PC-9 (cell line): Measurements from ENCODE around the gene PRM2. TPM values are rescaled to one million over a fixed set of nuclear protein-coding genes. Genes with fewer than 3 reads are reported as not detected.

Experiments used
- BruUV-seq: library from RNA; stranded (reverse); fragments of 400-500 nt; replicated peaks from 2 replicates; lab custom pipeline; 2021; lab: Mats Ljungman, UMichigan
- CTCF ChIA-PET: fragments of 300-600 bp; sonication (Branson Sonifier 250); formaldehyde crosslinking; loops from one replicate; lab custom pipeline; 2022; ENCODE audit warnings: antibody characterized with exemption; lab: Charles Lee
- POLR2A ChIA-PET: fragments of 300-600 bp; sonication (Branson Sonifier 250); formaldehyde crosslinking; loops from one replicate; lab custom pipeline; 2022; ENCODE audit warnings: antibody characterized with exemption; ENCODE audit not compliant: unreplicated experiment; lab: Charles Lee
- DNase-seq, 2 experiments: peaks; one replicate each; pipeline versions ENCODE4 v3.0.0 to v3.0.0-alpha.2; 2015 to 2022; ENCODE audit warnings: mixed read lengths in 1 of 2
- H2AFZ ChIP-seq: fragments of 200-600 bp; sonication (generic); 2 replicates; pipeline ENCODE4 v1.8.1; 2017; ENCODE audit warnings: antibody characterized with exemption
- H3F3A ChIP-seq: fragments of 200-600 bp; sonication (generic); 2 replicates; pipeline ENCODE4 v1.8.1; 2017; ENCODE audit warnings: antibody characterized with exemption, mild to moderate bottlenecking, low read depth; ENCODE audit not compliant: insufficient read depth
- H3K27ac ChIP-seq: fragments of 200-600 bp; sonication (generic); 2 replicates; pipeline ENCODE4 v1.6.1; 2016; ENCODE audit warnings: mixed run types
- H3K27me3 ChIP-seq: fragments of 200-600 bp; sonication (generic); 2 replicates; pipeline ENCODE4 v1.6.1; 2016; ENCODE audit warnings: low read depth, mixed run types; ENCODE audit not compliant: insufficient read depth
- H3K36me3 ChIP-seq: fragments of 200-600 bp; sonication (generic); 2 replicates; pipeline ENCODE4 v1.6.1; 2016; ENCODE audit warnings: low read depth, mixed run types
- H3K4me1 ChIP-seq: fragments of 200-600 bp; sonication (generic); replicated peaks from 2 replicates; pipeline ENCODE4 v1.6.1; 2016; ENCODE audit warnings: mixed run types; ENCODE audit not compliant: insufficient read depth
- H3K4me2 ChIP-seq: fragments of 200-600 bp; sonication (generic); 2 replicates; pipeline ENCODE4 v1.6.1; 2017; ENCODE audit warnings: mixed run types
- H3K4me3 ChIP-seq: fragments of 200-600 bp; sonication (generic); 2 replicates; pipeline ENCODE4 v1.6.1; 2016; ENCODE audit warnings: mixed run types
- H3K79me2 ChIP-seq: fragments of 200-600 bp; sonication (generic); 2 replicates; pipeline ENCODE4 v1.6.1; 2017; ENCODE audit warnings: low read depth, mixed run types
- H3K9me2 ChIP-seq: fragments of 200-600 bp; sonication (generic); 2 replicates; pipeline ENCODE4 v1.8.1; 2017; ENCODE audit warnings: mild to moderate bottlenecking; ENCODE audit not compliant: insufficient read depth
- H3K9me3 ChIP-seq: fragments of 200-600 bp; sonication (generic); 2 replicates; pipeline ENCODE4 v1.8.1; 2016; ENCODE audit warnings: low read depth; ENCODE audit not compliant: insufficient read depth
- H4K20me1 ChIP-seq: fragments of 200-600 bp; sonication (generic); 2 replicates; pipeline ENCODE4 v1.8.1; 2017; ENCODE audit not compliant: insufficient read depth
- EZH2 ChIP-seq: fragments of 200-600 bp; sonication (generic); IDR thresholded peaks from 2 replicates; pipeline ENCODE4 v1.8.0; 2017; ENCODE audit warnings: antibody characterized with exemption, low read depth
- intact Hi-C: fragments of 100-400 bp; cut with micrococcal nuclease; formaldehyde crosslinking; loops from one replicate; pipeline ENCODE4 v1.10.0; 2022; ENCODE audit not compliant: unreplicated experiment
- total RNA-seq: library from RNA; stranded (reverse); gene quantifications from 2 replicates; pipeline ENCODE4 v1.2.3, GENCODE V29; 2021
- TF ChIP-seq, protein P1 (sequence below): fragments of 200-600 bp; sonication (generic); conservative IDR thresholded peaks from 2 replicates; pipeline ENCODE4 v1.6.1; 2017; ENCODE audit warnings: mixed run types, antibody characterized with exemption, mild to moderate bottlenecking, moderate library complexity

The PRM2 gene
- total RNA-seq, 1 experiment from 2014 or later = not detected

DNA sequence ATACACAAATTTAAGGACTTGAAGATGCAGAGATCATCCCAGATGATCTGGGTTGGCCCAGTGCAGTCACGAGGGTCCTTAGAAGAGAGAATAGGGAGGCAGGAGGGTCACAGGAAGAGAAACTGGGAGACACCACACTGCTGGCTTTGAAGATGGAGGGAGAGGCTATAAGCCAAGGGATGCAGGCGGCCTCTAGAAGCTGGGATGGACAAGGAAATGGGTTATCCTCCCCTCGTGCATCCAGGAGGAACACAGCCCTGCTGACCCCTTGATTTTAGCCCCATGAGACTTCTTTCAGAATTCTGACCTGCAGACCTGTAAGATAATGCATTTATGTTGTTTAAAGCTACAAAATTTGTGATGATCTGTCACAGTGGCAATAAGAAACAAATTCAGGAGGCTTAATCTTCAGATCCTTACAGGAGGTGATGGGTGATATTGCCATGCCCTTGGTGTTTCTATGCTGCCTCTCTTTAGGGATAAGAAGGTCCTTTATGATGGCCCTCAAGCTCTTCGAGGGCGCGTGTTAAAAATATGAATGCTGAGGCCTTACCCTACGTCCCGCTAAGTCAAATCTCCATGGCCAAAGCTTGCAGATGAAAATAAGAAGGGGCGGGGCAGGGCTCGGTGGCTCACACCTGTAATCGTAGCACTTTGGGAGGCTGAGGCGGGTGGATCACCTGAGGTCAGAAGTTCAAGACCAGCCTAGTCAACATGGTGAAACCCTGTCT is 1.5 kb upstream of the PRM2 start:
- BruUV-seq = no TSS peak
- Histone ChIP-seq H3K79me2 (no peaks in the 10 kb centered on the region), H3F3A (no peaks in the 10 kb centered on the region), H3K27me3 (no peaks in the 10 kb centered on the region), H3K27ac (no peak overlapping the region), H2AFZ (no peak overlapping the region), H3K9me3 (no peaks in the 10 kb centered on the region), H4K20me1 (no peaks in the 10 kb centered on the region), H3K4me1 (no peaks in the 10 kb centered on the region), H3K4me3 (no peak overlapping the region), H3K9me2 (no peaks in the 10 kb centered on the region), H3K36me3 (no peaks in the 10 kb centered on the region), H3K4me2 (no peak overlapping the region)
- ChIA-PET CTCF (no interaction called here), POLR2A (no interaction called here)
- TF ChIP-seq EZH2 = no peak
- TF ChIP-seq, protein P1, sequence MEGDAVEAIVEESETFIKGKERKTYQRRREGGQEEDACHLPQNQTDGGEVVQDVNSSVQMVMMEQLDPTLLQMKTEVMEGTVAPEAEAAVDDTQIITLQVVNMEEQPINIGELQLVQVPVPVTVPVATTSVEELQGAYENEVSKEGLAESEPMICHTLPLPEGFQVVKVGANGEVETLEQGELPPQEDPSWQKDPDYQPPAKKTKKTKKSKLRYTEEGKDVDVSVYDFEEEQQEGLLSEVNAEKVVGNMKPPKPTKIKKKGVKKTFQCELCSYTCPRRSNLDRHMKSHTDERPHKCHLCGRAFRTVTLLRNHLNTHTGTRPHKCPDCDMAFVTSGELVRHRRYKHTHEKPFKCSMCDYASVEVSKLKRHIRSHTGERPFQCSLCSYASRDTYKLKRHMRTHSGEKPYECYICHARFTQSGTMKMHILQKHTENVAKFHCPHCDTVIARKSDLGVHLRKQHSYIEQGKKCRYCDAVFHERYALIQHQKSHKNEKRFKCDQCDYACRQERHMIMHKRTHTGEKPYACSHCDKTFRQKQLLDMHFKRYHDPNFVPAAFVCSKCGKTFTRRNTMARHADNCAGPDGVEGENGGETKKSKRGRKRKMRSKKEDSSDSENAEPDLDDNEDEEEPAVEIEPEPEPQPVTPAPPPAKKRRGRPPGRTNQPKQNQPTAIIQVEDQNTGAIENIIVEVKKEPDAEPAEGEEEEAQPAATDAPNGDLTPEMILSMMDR = no peak
- intact Hi-C loops = no loop called here
- DNase-seq = no peak

DNA sequence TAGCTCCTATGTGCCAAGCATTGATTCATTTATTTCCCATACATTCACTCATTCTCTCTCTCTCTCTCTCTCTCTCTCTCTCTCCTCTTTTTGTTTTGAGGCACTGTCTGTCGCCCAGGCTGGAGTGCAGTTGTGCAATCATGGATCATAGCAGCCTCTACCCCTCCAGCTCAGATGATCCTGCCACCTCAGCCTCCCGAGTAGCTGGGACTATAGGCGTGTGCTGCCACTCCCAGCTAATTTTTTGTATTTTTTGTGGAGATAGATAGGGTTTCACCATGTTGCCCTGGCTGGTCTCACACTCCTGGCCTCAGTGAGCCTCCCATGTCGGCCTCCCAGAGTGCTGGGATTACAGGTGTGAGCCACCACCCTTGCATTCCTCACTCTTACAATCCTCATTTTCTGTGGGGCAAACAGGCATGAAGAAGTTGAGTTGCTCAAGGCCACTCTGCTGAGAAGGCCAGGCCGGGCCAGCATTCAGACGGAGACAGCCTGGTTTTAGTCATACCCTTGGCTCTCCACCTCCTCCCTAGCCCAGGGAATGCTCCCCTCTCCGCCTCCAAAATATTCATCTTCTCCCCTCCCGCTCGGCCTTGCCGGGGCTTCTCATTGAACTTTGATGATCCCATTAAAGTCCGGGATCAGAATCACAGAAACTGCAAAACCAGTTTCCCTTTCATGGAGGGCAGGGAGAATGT is 765 bp upstream of the PRM2 start:
- H3K4me2 ChIP-seq = no peak overlapping the region
- CTCF ChIA-PET = no interaction called here

DNA sequence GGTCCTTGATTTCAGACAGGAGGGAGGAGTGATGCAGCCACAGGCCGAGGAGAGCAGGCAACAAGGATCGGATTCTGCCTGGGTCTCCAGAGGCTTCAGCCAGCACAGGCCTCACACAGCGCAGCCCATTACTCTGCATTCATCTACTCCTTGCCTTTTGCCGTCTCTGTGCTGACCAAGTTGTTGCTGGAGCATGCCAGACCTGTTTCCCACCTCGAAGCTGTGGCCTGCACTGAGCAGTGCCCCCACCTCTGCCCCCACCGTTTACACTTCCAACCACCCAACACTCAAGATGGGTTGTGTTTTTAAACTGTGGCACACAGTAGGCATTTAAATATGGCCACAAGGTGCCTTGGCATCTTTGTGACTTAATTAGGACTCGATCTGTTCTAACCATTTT is 1.3 kb downstream of the PRM2 start:
- ChIA-PET CTCF (interaction anchor here (0.6 kb wide), 2 partner anchors 78 to 324 kb away, joined by 4 to 6 read pairs; no protein-coding TSS in a partner anchor), POLR2A (no interaction called here)
- no peaks in the 10 kb centered on the region for H3K36me3 ChIP-seq
- TF ChIP-seq, protein P1 = no peak
- TF ChIP-seq EZH2 = no peak
- no peaks in the 10 kb centered on the region for H3K79me2 ChIP-seq
- no peak overlapping the region for H3K4me2 ChIP-seq
- BruUV-seq = no TSS peak
- intact Hi-C loops = no loop called here
- no peak for DNase-seq
- H3K27ac ChIP-seq = no peak overlapping the region
- no peaks in the 10 kb centered on the region for H3K4me1 ChIP-seq
- no peak overlapping the region for H3K4me3 ChIP-seq
- H3K9me2 ChIP-seq = no peaks in the 10 kb centered on the region
- no peaks in the 10 kb centered on the region for H4K20me1 ChIP-seq
- H3F3A ChIP-seq = no peaks in the 10 kb centered on the region
- no peak overlapping the region for H2AFZ ChIP-seq
- H3K9me3 ChIP-seq = no peaks in the 10 kb centered on the region
- H3K27me3 ChIP-seq = peaks cover 4% of the 10 kb centered on the region; the same call in 1 of the 2 replicates

More for the DNA sequence above, 765 bp upstream of the PRM2 start:
- Histone ChIP-seq H3K79me2 (no peaks in the 10 kb centered on the region), H3K4me1 (no peaks in the 10 kb centered on the region), H3K4me3 (no peak overlapping the region), H3K36me3 (no peaks in the 10 kb centered on the region), H3F3A (no peaks in the 10 kb centered on the region), H3K9me2 (no peaks in the 10 kb centered on the region), H4K20me1 (no peaks in the 10 kb centered on the region), H3K27me3 (no peaks in the 10 kb centered on the region), H3K9me3 (no peaks in the 10 kb centered on the region), H3K27ac (no peak overlapping the region), H2AFZ (no peak overlapping the region)
- BruUV-seq = no TSS peak
- POLR2A ChIA-PET = interaction anchor here (0.6 kb wide), 2 partner anchors 20 to 64 kb away, joined by 4 to 19 read pairs; no protein-coding TSS in a partner anchor
- intact Hi-C loops = no loop called here
- TF ChIP-seq, protein P1 = no peak
- no peak for TF ChIP-seq EZH2
- no peak for DNase-seq
